Activated naive CD8-positive, alpha-beta T cell (primary cell): ENCODE results near the gene SYT12.

Experiments used
- H3K27ac Mint-ChIP-seq: one replicate; pipeline ENCODE4 v1.8.0; 2021; ENCODE audit warnings: mixed read lengths
- H3K27me3 Mint-ChIP-seq: one replicate; pipeline ENCODE4 v1.8.0; 2021; ENCODE audit warnings: mixed read lengths
- H3K36me3 Mint-ChIP-seq: one replicate; pipeline ENCODE4 v1.8.0; 2021; ENCODE audit warnings: mixed read lengths
- H3K4me1 Mint-ChIP-seq: one replicate; pipeline ENCODE4 v1.8.0; 2021; ENCODE audit warnings: low read depth, mixed read lengths
- H3K4me3 Mint-ChIP-seq: one replicate; pipeline ENCODE4 v1.8.0; 2021; ENCODE audit warnings: mild to moderate bottlenecking, mixed read lengths
- H3K9me3 Mint-ChIP-seq: one replicate; pipeline ENCODE4 v1.8.0; 2021; ENCODE audit warnings: low read depth, mixed read lengths

The SYT12 gene

DNA sequence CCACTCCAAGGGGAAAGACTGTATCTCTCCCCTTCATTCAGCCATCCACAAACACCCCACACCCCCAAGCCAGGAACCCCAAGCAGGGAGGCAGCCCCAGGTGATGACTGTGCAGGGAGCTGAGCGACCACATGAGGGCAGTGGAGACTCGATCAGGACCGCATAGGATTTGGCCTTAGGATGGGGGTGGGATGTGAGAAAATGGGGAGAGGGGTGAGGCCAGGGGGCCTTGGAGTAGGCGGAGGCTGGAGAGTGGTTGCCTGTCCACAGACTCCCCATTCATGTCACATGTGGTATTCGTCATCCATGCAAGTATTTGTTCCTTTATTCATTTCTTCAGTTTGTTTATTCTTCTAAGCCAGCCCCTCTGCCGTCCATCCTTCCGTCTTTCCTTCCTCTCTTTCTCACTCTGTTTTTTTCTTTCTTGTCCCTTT lies 31.0 kb downstream of the SYT12 start:
- Mint-ChIP-seq H3K4me3 (no peak overlapping the region), H3K36me3 (no peaks in the 10 kb centered on the region), H3K27ac (no peak overlapping the region), H3K27me3 (peaks cover 10% of the 10 kb centered on the region), H3K4me1 (peaks cover 13% of the 10 kb centered on the region), H3K9me3 (no peaks in the 10 kb centered on the region)

DNA sequence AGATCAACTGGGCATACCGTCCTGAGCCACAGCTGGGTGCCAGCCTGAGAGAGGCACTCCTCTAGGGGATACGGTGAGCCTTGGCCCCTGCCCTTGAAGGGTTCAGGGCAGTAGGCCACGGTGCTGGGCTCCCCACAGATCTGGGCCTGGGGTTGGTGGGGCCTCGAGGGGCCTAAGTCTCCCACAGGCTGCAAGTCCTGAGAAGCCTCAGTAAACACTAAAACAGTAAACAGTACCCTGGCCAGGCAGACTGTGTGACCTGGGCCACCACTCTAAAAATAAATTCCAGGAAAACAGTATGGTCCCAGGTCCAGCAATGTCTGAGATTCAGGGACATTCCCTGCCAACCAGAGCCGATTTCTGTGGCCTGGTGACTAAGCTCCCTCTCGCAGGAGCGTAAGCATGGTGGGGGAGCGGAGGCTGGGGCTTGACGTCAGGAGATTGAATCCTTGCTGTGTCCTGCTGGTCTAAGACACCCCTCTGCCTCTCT lies 31.5 kb downstream of the SYT12 start:
- Mint-ChIP-seq H3K4me1 (peaks cover 13% of the 10 kb centered on the region), H3K27ac (no peak overlapping the region), H3K9me3 (no peaks in the 10 kb centered on the region), H3K4me3 (no peak overlapping the region), H3K36me3 (no peaks in the 10 kb centered on the region), H3K27me3 (peaks cover 10% of the 10 kb centered on the region)

DNA sequence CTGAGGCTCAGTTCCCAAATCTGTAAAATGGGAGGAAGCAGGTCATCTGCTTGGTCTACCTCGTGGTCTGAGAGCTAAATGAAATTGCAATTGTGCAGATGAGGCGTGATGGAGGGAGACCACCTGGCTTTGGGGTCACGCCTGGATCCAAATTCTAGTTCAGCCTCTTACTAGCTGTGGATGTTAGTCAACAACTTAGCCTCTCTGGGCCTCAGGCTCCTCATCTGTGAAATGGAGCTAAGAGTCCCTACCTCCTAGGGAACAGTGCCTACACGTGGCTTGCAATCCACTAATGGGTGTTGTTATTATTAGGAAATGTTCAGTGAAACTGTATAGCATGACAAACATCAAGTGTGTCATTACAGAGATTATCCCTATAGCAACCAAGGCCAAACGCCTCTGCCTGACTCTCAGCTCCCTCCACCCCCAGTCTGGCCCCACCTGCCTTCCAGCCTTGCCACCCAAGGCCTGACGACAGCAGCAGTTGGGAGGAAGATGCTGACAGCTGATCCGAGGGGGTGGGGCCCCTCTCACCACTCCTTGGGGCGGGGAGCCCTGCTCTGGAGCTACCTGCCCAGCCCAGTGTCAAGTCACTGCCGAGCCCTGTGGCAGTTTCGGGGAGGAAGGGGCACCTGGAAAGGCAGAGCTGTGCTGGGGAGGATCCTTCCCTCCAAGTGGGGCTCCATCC lies 32.0 kb downstream of the SYT12 start:
- Mint-ChIP-seq H3K36me3 (no peaks in the 10 kb centered on the region), H3K4me3 (peak overlapping the region; percentile 5), H3K4me1 (peaks cover 13% of the 10 kb centered on the region), H3K27me3 (peaks cover 10% of the 10 kb centered on the region), H3K9me3 (no peaks in the 10 kb centered on the region), H3K27ac (no peak overlapping the region)

- peaks cover 13% of the 10 kb centered on the region for H3K4me1 Mint-ChIP-seq
- H3K9me3 Mint-ChIP-seq, result no peaks in the 10 kb centered on the region
- no peaks in the 10 kb centered on the region for H3K36me3 Mint-ChIP-seq
- H3K27ac Mint-ChIP-seq, result no peak overlapping the region
- H3K27me3 Mint-ChIP-seq, result peaks cover 10% of the 10 kb centered on the region
- H3K4me3 Mint-ChIP-seq, result peak overlapping the region; percentile 79
These were observed 32.9 kb downstream of the SYT12 start for GRCh38 chr11:67055812-67056211.

DNA sequence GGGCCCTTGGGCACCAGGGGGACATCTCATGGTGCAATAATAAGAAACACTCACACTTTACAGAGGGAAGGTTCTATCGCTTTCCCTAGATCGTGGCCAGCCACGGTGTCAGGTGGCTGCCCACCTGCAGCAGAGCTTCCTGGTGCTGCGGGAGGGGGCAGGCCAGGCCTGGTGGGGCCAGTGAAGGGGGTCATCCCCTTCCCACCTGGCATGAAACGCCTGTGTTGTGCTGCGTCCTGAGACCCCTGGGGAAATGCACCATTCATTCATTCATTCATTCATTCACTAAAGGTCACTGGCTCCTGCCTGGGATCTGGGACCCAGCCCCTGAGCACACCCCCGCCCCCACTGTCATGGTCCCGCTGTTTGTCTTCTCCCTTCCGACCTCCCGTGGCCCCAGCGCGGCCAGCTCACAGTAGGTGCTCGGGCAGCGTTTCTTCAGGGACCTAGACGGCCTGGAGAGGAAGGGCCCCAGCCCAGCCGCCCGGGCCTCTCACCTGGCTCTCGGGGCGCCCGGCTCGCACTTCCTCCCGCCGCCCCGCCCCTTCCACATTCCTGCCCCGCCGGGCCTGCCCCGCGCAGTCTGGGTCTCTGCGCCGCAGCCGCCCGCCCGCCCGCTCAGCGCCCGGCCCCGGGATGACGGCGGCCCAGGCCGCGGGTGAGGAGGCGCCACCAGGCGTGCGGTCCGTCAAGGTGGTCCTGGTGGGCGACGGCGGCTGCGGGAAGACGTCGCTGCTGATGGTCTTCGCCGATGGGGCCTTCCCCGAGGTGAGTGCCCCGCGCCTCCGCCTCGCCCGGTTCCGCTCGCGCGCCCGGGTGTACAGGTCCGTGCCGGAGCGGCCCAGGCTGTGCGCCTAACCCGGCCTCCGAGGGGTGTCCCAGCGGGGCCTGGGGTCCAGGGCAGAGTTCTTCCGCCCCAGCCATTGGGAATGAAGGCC lies 33.6 kb downstream of the SYT12 start, which contains the start of gene RHOD:
RHOD (plus strand) TSS at position 581 of the 938 bp plus-strand sequence; CDS start at position 637, 56 bp downstream.
- Mint-ChIP-seq H3K27me3 (peaks cover 6% of the 10 kb centered on the region), H3K4me1 (peaks cover 13% of the 10 kb centered on the region), H3K36me3 (no peaks in the 10 kb centered on the region), H3K27ac (peak within 1 kb of the TSS; percentile 46), H3K4me3 (peak within 1 kb of the TSS; percentile 79), H3K9me3 (no peaks in the 10 kb centered on the region)

DNA sequence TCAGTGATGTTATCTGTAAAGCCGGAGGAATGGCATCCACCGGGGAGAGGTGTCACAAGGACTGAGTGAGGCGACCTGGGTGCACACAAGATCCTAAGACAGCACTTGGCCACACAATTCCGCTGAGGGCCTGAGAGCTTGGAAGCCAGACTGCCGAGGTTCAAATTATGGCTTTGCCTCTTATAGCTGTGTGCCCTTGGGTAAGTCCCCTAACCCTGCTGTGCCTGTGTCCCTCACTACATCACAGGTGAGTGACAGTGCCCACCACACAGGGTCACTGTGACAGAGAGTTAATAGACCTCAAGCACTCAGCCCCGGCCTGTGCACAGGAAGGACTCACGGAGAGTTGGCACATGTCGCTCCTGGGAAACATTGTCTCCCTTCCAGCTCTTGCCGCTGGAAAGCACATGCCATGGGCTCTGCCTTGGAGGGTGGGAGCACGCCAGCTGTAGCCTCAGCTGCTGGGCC lies 34.3 kb downstream of the SYT12 start:
- Mint-ChIP-seq H3K9me3 (no peaks in the 10 kb centered on the region), H3K27ac (no peak overlapping the region), H3K36me3 (no peaks in the 10 kb centered on the region), H3K4me1 (peaks cover 13% of the 10 kb centered on the region), H3K4me3 (peak overlapping the region; percentile 54), H3K27me3 (peaks cover 4% of the 10 kb centered on the region)

DNA sequence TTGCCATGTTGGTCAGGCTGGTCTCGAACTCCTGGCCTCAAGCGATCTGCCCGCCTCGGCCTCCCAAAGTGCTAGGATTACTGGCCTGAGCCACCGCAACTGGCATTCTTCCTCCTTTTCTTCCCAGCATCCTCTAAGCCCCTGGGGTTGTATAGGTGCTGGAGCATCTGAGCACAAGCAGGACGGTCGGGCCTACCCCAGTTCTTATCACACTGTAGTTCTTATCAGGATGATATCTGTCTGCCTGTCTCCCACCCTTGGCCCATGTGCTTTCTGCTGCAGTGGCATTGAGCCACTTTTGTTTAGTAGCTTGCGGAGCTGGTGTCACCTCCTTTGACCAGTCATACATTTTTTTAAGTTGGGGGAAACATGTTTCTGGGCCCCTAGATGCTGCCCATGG lies 35.6 kb downstream of the SYT12 start:
- Mint-ChIP-seq H3K27ac (no peak overlapping the region), H3K9me3 (no peaks in the 10 kb centered on the region), H3K36me3 (no peaks in the 10 kb centered on the region), H3K4me3 (no peak overlapping the region), H3K4me1 (peaks cover 13% of the 10 kb centered on the region), H3K27me3 (peaks cover 4% of the 10 kb centered on the region)

- Mint-ChIP-seq H3K27ac (no peak overlapping the region), H3K27me3 (peaks cover 2% of the 10 kb centered on the region), H3K36me3 (no peaks in the 10 kb centered on the region), H3K4me1 (peaks cover 13% of the 10 kb centered on the region), H3K9me3 (no peaks in the 10 kb centered on the region), H3K4me3 (no peak overlapping the region)
These were observed 36.7 kb downstream of the SYT12 start for GRCh38 chr11:67059671-67060070.

DNA sequence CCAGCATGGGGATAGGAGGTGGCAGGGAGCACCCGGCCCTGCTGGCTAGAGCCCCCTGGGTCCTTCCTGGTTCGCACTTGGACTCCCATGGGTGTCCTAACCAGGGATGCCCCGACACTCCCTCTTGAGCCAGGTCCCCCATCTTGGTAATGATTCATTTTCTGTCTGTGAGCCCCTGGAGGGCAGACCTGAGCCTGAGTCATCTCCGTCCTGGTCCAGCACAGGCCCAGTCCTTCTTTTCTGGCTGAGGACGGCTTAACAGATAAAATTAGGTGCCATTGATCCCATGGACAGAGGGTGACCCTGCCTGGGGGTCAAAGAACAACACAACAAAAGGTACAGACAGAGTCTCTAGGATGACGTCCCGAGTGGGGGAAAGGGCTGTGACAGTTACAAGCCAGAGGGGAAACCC lies 37.2 kb downstream of the SYT12 start:
- Mint-ChIP-seq H3K27me3 (peaks cover 2% of the 10 kb centered on the region), H3K4me1 (peaks cover 10% of the 10 kb centered on the region), H3K4me3 (no peak overlapping the region), H3K36me3 (no peaks in the 10 kb centered on the region), H3K9me3 (no peaks in the 10 kb centered on the region), H3K27ac (no peak overlapping the region)

- Mint-ChIP-seq H3K36me3 (no peaks in the 10 kb centered on the region), H3K9me3 (no peaks in the 10 kb centered on the region), H3K4me1 (no peaks in the 10 kb centered on the region), H3K4me3 (no peak overlapping the region), H3K27ac (no peak overlapping the region), H3K27me3 (no peaks in the 10 kb centered on the region)
These were observed 39.8 kb downstream of the SYT12 start for GRCh38 chr11:67062526-67063373.

GRCh38 chr11:67066333-67066709 lies 43.4 kb downstream of the SYT12 start:
- H3K9me3 Mint-ChIP-seq, result no peaks in the 10 kb centered on the region
- no peak overlapping the region for H3K27ac Mint-ChIP-seq
- no peaks in the 10 kb centered on the region for H3K36me3 Mint-ChIP-seq
- no peak overlapping the region for H3K4me3 Mint-ChIP-seq
- no peaks in the 10 kb centered on the region for H3K4me1 Mint-ChIP-seq
- H3K27me3 Mint-ChIP-seq, result no peaks in the 10 kb centered on the region

- Mint-ChIP-seq H3K4me1 (peaks cover 3% of the 10 kb centered on the region), H3K27ac (no peak overlapping the region), H3K27me3 (no peaks in the 10 kb centered on the region), H3K9me3 (no peaks in the 10 kb centered on the region), H3K4me3 (peak overlapping the region; percentile 53), H3K36me3 (no peaks in the 10 kb centered on the region)
These were observed 48.7 kb downstream of the SYT12 start for GRCh38 chr11:67071420-67072284.

- no peak overlapping the region for H3K4me3 Mint-ChIP-seq
- H3K36me3 Mint-ChIP-seq, result no peaks in the 10 kb centered on the region
- H3K27ac Mint-ChIP-seq, result no peak overlapping the region
- H3K9me3 Mint-ChIP-seq, result no peaks in the 10 kb centered on the region
- H3K27me3 Mint-ChIP-seq, result no peaks in the 10 kb centered on the region
- peaks cover 3% of the 10 kb centered on the region for H3K4me1 Mint-ChIP-seq
These were observed 49.4 kb downstream of the SYT12 start for GRCh38 chr11:67072295-67072694.

- H3K36me3 Mint-ChIP-seq, result no peaks in the 10 kb centered on the region
- no peaks in the 10 kb centered on the region for H3K27me3 Mint-ChIP-seq
- H3K27ac Mint-ChIP-seq, result no peak overlapping the region
- no peak overlapping the region for H3K4me3 Mint-ChIP-seq
- peaks cover 3% of the 10 kb centered on the region for H3K4me1 Mint-ChIP-seq
- H3K9me3 Mint-ChIP-seq, result no peaks in the 10 kb centered on the region
These were observed 51.0 kb downstream of the SYT12 start for GRCh38 chr11:67073908-67074307.
